Gastrocnemius medialis (tissue), 4 donors: ENCODE measurements around the gene ZFYVE28. TPM values are rescaled to one million over a fixed set of nuclear protein-coding genes. Genes with fewer than 3 reads are reported as not detected.

ENCODE experiments used
- ATAC-seq, 2 donors: fragments of 150-250 bp; one replicate each; pipeline ENCODE4 v1.9.1; 2016
- DNase-seq, 2 donors: peaks; one replicate each; pipeline ENCODE4 v3.0.0-alpha.2; 2019
- H3K27ac ChIP-seq, 4 donors: fragments of 200-600 bp; sonication (generic); 1 replicate in 1 of 4; 2 replicates in 3 of 4; pipeline ENCODE4 v1.5.1; 2016 to 2018; ENCODE audit warnings: mild to moderate bottlenecking in 2 of 4, moderate library complexity in 1 of 4
- H3K27me3 ChIP-seq, 3 donors: fragments of 200-600 bp; sonication (generic) in 2 of 3; 1 replicate in 1 of 3; 2 replicates in 2 of 3; pipeline versions ENCODE4 v1.5.1 to v1.6.0; 2016 to 2019; ENCODE audit warnings: mild to moderate bottlenecking in 1 of 3, moderate library complexity in 1 of 3
- H3K36me3 ChIP-seq, 2 donors: fragments of 200-600 bp; sonication (generic) in 1 of 2; one replicate each; pipeline ENCODE4 v1.5.1; 2017 to 2018
- H3K4me1 ChIP-seq, 2 donors: fragments of 200-600 bp; sonication (generic) in 1 of 2; one replicate each; pipeline ENCODE4 v1.5.1; 2016 to 2017; ENCODE audit warnings: mild to moderate bottlenecking in 2 of 2
- H3K4me3 ChIP-seq, 4 donors: fragments of 200-600 bp; sonication (generic) in 3 of 4; 1 replicate in 1 of 4; 2 replicates in 3 of 4; pipeline ENCODE4 v1.5.1; 2016 to 2019; ENCODE audit warnings: mild to moderate bottlenecking in 2 of 4
- H3K9me3 ChIP-seq, 3 donors: fragments of 200-600 bp; sonication (generic) in 2 of 3; 1 replicate in 1 of 3; 2 replicates in 2 of 3; pipeline ENCODE4 v1.5.1; 2016 to 2019
- POLR2A ChIP-seq, 2 donors: fragments of 450-650 bp; IDR thresholded peaks; one replicate each; pipeline ENCODE4 v1.6.1; 2017; ENCODE audit warnings: antibody characterized with exemption in 2 of 2, mild to moderate bottlenecking in 2 of 2, moderate library complexity in 2 of 2
- in situ Hi-C, 4 donors: fragments of 200-750 bp; cut with MboI; loops; one replicate each; pipeline versions ENCODE4 v1.15.0 to v1.8.0; 2017; ENCODE audit warnings: low sequenced_read_pairs in 4 of 4
- intact Hi-C: fragments of 100-400 bp; cut with DNase I; formaldehyde crosslinking; loops from one replicate; pipeline ENCODE4 v1.15.1; 2023; ENCODE audit warnings: low total_unique reads
- total RNA-seq, 4 donors: library from RNA; depleted of rRNA; stranded (reverse); fragments of >200 nt; gene quantifications; one replicate each; pipeline versions ENCODE4 v1.1.0 to v1.2.3, GENCODE V29; 2016
- TF ChIP-seq, protein P1 (sequence below), 5 experiments: fragments of 450-650 bp in 3 of 5; fragments of 200-600 bp in 2 of 5; sonication (generic) in 2 of 5; IDR thresholded peaks in 4 of 5; conservative IDR thresholded peaks in 1 of 5; 1 replicate in 4 of 5; 2 replicates in 1 of 5; pipeline ENCODE4 v1.5.1; 2016 to 2019; ENCODE audit warnings: antibody characterized with exemption in 5 of 5, mild to moderate bottlenecking in 3 of 5, moderate library complexity in 3 of 5

ZFYVE28 gene
- total RNA-seq, 4 donors from 2014 or later: 1.8 to 6.0 (median 3.4) TPM

- Histone ChIP-seq H3K4me3 (no peak overlapping the region), H3K4me1 (no peaks in the 10 kb centered on the region), H3K27ac (no peak overlapping the region), H3K9me3 (no peaks in the 10 kb centered on the region), H3K27me3 (no peaks in the 10 kb centered on the region), H3K36me3 (no peaks in the 10 kb centered on the region)
- ATAC-seq: no peak
- DNase-seq: no peak
- in situ Hi-C loops: no loop called here
- intact Hi-C loops: no loop called here
- TF ChIP-seq, protein P1, sequence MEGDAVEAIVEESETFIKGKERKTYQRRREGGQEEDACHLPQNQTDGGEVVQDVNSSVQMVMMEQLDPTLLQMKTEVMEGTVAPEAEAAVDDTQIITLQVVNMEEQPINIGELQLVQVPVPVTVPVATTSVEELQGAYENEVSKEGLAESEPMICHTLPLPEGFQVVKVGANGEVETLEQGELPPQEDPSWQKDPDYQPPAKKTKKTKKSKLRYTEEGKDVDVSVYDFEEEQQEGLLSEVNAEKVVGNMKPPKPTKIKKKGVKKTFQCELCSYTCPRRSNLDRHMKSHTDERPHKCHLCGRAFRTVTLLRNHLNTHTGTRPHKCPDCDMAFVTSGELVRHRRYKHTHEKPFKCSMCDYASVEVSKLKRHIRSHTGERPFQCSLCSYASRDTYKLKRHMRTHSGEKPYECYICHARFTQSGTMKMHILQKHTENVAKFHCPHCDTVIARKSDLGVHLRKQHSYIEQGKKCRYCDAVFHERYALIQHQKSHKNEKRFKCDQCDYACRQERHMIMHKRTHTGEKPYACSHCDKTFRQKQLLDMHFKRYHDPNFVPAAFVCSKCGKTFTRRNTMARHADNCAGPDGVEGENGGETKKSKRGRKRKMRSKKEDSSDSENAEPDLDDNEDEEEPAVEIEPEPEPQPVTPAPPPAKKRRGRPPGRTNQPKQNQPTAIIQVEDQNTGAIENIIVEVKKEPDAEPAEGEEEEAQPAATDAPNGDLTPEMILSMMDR (IDR thresholded peaks at IDR 0.05 in 4 of 5, conservative IDR thresholded peaks at IDR 0.05 in 1 of 5): no peak
- no peak for TF ChIP-seq POLR2A (IDR thresholded peaks at IDR 0.05)
Observed at GRCh38 chr4:2302387-2303119, 115.9 kb downstream of the ZFYVE28 start.

GRCh38 chr4:2301806-2302205 is 116.6 kb downstream of the ZFYVE28 start:
- no peak for DNase-seq
- in situ Hi-C loops (no loop called here), intact Hi-C loops (no loop called here)
- Histone ChIP-seq H3K27me3 (no peaks in the 10 kb centered on the region), H3K4me3 (no peak overlapping the region), H3K27ac (no peak overlapping the region), H3K36me3 (no peaks in the 10 kb centered on the region), H3K4me1 (no peaks in the 10 kb centered on the region), H3K9me3 (no peaks in the 10 kb centered on the region)
- no peak for ATAC-seq
- TF ChIP-seq POLR2A (IDR thresholded peaks at IDR 0.05): no peak
- TF ChIP-seq, protein P1 (IDR thresholded peaks at IDR 0.05 in 4 of 5, conservative IDR thresholded peaks at IDR 0.05 in 1 of 5): no peak

DNA sequence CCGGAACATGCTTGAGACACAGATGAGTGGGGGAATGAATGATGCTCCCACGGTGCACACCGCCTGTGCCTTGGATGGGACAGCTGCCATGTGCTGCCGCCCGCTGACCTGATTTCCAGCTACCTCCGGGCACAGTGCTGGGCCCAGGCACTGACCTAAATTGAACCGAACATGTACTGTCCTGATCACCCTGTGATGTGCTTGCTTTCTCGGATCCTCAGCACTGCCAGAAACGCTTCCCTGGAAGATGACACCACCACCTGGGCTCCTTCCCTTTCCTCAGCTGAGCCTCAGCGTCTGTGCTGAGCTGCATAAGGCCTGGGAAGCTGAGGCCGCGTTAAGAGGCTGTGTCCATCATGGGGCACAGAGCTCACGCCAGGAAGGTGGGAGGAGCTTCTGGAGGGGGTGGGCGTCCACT is 117.2 kb downstream of the ZFYVE28 start:
- no peaks in the 10 kb centered on the region for H3K36me3 ChIP-seq
- TF ChIP-seq POLR2A (IDR thresholded peaks at IDR 0.05): no peak
- DNase-seq: no peak
- in situ Hi-C loops: no loop called here
- intact Hi-C loops: no loop called here
- no peak overlapping the region for H3K27ac ChIP-seq
- no peaks in the 10 kb centered on the region for H3K9me3 ChIP-seq
- peak in 1 of 2 donors; percentile 86 for ATAC-seq
- H3K4me1 ChIP-seq: no peaks in the 10 kb centered on the region
- no peak overlapping the region for H3K4me3 ChIP-seq
- no peaks in the 10 kb centered on the region for H3K27me3 ChIP-seq

GRCh38 chr4:2300431-2301224 is 117.8 kb downstream of the ZFYVE28 start:
- H3K27me3 ChIP-seq: no peaks in the 10 kb centered on the region
- H3K36me3 ChIP-seq: no peaks in the 10 kb centered on the region
- in situ Hi-C loops (no loop called here), intact Hi-C loops (no loop called here)
- no peaks in the 10 kb centered on the region for H3K9me3 ChIP-seq
- DNase-seq: no peak
- TF ChIP-seq, protein P1 (IDR thresholded peaks at IDR 0.05 in 4 of 5, conservative IDR thresholded peaks at IDR 0.05 in 1 of 5): no peak
- no peak for TF ChIP-seq POLR2A (IDR thresholded peaks at IDR 0.05)
- H3K27ac ChIP-seq: no peak overlapping the region
- no peak overlapping the region for H3K4me3 ChIP-seq
- no peaks in the 10 kb centered on the region for H3K4me1 ChIP-seq
- ATAC-seq: no peak

DNA sequence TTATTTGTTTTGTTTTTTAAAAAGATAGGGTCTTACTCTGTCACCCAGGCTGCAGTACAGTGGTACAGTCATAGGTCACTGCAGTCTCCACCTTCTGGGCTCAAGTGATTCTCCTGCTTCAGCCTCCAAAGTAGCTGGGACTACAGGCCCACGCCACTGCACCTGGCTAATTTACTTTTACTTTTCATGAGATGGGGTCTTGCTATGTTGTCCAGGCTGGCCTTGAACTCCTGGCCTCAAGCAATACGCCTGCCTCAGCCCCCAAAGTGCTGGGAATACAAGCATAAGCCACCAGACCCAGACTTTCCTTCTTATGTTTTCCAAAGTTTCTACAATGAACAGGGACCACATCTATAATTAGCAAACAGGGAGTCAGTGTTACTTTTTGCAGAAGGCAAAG is 118.7 kb downstream of the ZFYVE28 start:
- Histone ChIP-seq H3K27ac (no peak overlapping the region), H3K27me3 (no peaks in the 10 kb centered on the region), H3K4me3 (no peak overlapping the region), H3K9me3 (no peaks in the 10 kb centered on the region), H3K4me1 (no peaks in the 10 kb centered on the region), H3K36me3 (no peaks in the 10 kb centered on the region)
- intact Hi-C loops (no loop called here), in situ Hi-C loops (no loop called here)
- DNase-seq: no peak
- ATAC-seq: no peak
- TF ChIP-seq, protein P1 (IDR thresholded peaks at IDR 0.05 in 4 of 5, conservative IDR thresholded peaks at IDR 0.05 in 1 of 5): no peak
- no peak for TF ChIP-seq POLR2A (IDR thresholded peaks at IDR 0.05)
